HG03442 (cell line): ENCODE results near the gene GPC4.
"Not testable (repeated sequence)": the region's sequence is repeated elsewhere in the genome, so short reads cannot be mapped to it uniquely, and the experiment has no call there.

Experiments
- ATAC-seq: cut with Tn5 transposase; IDR thresholded peaks from one replicate; pipeline ENCODE4 v1.9.1; 2021; ENCODE audit warnings: mild to moderate bottlenecking, moderate library complexity; ENCODE audit not compliant: unreplicated experiment

The GPC4 gene

GRCh38 chrX:133369065-133369464 is 46.2 kb downstream of the GPC4 start:
- ATAC-seq = no peak

GRCh38 chrX:133366735-133367134 is 48.6 kb downstream of the GPC4 start:
- ATAC-seq = no peak

- no peak for ATAC-seq
Measured at GRCh38 chrX:133365871-133366611, 49.2 kb downstream of the GPC4 start.

- no peak for ATAC-seq
Measured at GRCh38 chrX:133364865-133365264, 50.4 kb downstream of the GPC4 start.

GRCh38 chrX:133364196-133364595 is 51.1 kb downstream of the GPC4 start:
- ATAC-seq = no peak

- no peak for ATAC-seq
Measured at GRCh38 chrX:133362538-133362937, 52.8 kb downstream of the GPC4 start.

GRCh38 chrX:133359466-133359865 is 55.8 kb downstream of the GPC4 start:
- ATAC-seq = no peak

- no peak for ATAC-seq
Measured at GRCh38 chrX:133353233-133353632, 62.1 kb downstream of the GPC4 start.

GRCh38 chrX:133350751-133351150 is 64.5 kb downstream of the GPC4 start:
- no peak for ATAC-seq

- no peak for ATAC-seq
Measured at GRCh38 chrX:133346026-133346425, 69.3 kb downstream of the GPC4 start.

- ATAC-seq = no peak
Measured at GRCh38 chrX:133339566-133339965, 75.7 kb downstream of the GPC4 start.

GRCh38 chrX:133337250-133337649 is 78.0 kb downstream of the GPC4 start:
- no peak for ATAC-seq

- no peak for ATAC-seq
Measured at GRCh38 chrX:133335027-133335426, 80.3 kb downstream of the GPC4 start.

- no peak for ATAC-seq
Measured at GRCh38 chrX:133333154-133333750, 82.0 kb downstream of the GPC4 start.

- no peak for ATAC-seq
Measured at GRCh38 chrX:133332737-133333136, 82.6 kb downstream of the GPC4 start.

GRCh38 chrX:133330956-133331355 is 84.3 kb downstream of the GPC4 start:
- no peak for ATAC-seq

- ATAC-seq = no peak
Measured at GRCh38 chrX:133325422-133325821, 89.9 kb downstream of the GPC4 start.

GRCh38 chrX:133323431-133323830 is 91.9 kb downstream of the GPC4 start:
- ATAC-seq = no peak

GRCh38 chrX:133322269-133322668 is 93.0 kb downstream of the GPC4 start:
- not testable (repeated sequence) for ATAC-seq

GRCh38 chrX:133321451-133321850 is 93.8 kb downstream of the GPC4 start:
- no peak for ATAC-seq

GRCh38 chrX:133314281-133314680 is 101.0 kb downstream of the GPC4 start:
- no peak for ATAC-seq

GRCh38 chrX:133308499-133308897 is 106.8 kb downstream of the GPC4 start:
- no peak for ATAC-seq
